Measurements from ENCODE around the gene TAGLN2. TPM values are rescaled to one million over a fixed set of nuclear protein-coding genes. Genes with fewer than 3 reads are reported as not detected.

The TAGLN2 gene
- total RNA-seq, 1 donor from 2014 or later = 265 TPM

DNA sequence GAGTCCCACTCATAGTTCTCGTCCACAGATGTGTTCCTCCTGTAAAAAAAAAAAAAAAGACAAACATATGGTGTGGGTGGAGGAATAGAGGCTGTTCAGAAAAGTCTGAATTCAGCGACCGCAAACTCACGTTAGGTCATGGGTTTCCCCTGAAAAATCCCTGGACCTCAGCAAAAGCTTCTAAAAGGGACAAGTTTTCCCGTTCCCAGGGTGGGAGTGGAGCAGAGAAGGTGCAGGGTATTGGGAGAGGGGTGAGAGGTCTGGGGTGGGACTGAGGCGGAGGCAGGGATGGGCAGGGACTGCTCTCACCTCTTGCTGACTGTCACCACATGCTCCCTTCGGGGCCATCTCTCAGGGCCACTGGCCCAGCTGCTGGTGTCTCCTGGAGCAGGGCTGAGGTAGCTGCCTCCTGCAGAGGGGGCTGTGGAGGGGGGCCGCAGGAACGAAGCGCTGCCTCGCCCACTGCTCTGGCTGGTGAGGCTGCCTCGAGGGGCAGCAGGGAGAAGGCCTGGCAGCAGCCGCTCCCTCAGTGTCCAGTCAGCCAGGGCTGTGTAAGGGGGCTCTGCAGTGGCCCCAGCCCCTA lies 2.6 kb upstream of the TAGLN2 start:
- Histone ChIP-seq H3K4me3 (ENCODE audit: low read depth, low read length) (no peak overlapping the region), H3K27me3 (ENCODE audit: control insufficient read depth, insufficient read depth, low read length) (no peaks in the 10 kb centered on the region), H3K36me3 (ENCODE audit: control insufficient read depth, insufficient read depth, low read length) (peaks cover 35% of the 10 kb centered on the region)
- TF ChIP-seq, protein P1, sequence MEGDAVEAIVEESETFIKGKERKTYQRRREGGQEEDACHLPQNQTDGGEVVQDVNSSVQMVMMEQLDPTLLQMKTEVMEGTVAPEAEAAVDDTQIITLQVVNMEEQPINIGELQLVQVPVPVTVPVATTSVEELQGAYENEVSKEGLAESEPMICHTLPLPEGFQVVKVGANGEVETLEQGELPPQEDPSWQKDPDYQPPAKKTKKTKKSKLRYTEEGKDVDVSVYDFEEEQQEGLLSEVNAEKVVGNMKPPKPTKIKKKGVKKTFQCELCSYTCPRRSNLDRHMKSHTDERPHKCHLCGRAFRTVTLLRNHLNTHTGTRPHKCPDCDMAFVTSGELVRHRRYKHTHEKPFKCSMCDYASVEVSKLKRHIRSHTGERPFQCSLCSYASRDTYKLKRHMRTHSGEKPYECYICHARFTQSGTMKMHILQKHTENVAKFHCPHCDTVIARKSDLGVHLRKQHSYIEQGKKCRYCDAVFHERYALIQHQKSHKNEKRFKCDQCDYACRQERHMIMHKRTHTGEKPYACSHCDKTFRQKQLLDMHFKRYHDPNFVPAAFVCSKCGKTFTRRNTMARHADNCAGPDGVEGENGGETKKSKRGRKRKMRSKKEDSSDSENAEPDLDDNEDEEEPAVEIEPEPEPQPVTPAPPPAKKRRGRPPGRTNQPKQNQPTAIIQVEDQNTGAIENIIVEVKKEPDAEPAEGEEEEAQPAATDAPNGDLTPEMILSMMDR (IDR thresholded peaks at IDR 0.05; ENCODE audit: insufficient read depth, low read length, severe bottlenecking) = no peak
- DNase-seq (ENCODE audit: low read depth) (no peak), FAIRE-seq (no peak)

DNA sequence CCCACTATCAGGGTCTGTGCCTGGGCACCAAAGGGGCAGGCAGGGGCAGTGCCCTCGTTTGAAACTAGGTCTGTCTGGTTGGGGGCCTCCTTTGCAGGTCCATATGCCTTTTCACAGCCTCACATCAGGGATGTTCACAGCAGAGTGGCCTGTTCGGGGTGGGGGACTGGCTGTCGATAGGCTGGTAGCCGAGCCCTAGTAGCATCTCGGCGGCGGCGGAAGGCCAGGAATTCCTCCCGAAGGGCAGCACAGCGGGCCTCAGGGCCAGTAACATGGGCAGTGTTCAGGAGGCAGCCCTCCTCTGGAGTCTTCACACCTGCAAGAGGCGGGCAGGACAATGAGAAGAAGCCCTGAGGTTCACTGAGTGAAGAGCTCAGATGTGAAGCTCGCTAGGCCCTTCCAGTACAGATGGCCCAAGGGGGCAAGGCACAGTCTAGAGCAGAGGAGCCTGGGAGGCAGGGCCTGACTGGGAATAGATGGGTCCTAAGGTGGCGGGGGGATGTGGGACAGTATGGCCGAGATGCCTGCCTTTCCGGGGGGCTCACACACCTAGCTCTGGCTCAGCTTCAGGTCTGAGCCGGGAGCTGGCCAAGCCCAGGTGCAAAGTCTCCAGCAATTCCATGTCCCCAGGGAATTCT lies 2.0 kb upstream of the TAGLN2 start:
- peaks cover 36% of the 10 kb centered on the region for H3K36me3 ChIP-seq (ENCODE audit: control insufficient read depth, insufficient read depth, low read length)
- H3K4me3 ChIP-seq (ENCODE audit: low read depth, low read length) = no peak overlapping the region
- TF ChIP-seq, protein P1 (IDR thresholded peaks at IDR 0.05; ENCODE audit: insufficient read depth, low read length, severe bottlenecking) = no peak
- DNase-seq (ENCODE audit: low read depth) = no peak
- no peaks in the 10 kb centered on the region for H3K27me3 ChIP-seq (ENCODE audit: control insufficient read depth, insufficient read depth, low read length)
- no peak for FAIRE-seq

DNA sequence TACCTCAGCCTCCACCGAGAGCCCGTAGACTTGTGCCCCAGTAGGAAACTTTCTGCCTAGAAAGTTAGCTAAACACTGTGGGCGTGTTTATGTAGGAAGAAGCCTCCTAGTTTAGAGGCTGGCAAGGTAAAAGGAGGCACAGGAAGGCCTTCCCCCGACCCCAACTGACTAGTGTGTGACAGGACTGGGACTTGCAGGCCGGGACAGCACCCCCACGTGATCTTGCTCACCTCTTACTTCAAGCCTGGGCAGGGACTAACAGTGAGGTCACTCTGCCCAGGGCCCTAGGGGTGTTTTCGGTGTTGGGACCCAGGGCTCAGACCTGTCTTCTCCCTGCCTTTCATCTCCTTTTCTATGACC lies 392 bp upstream of the TAGLN2 start:
- Histone ChIP-seq H3K4me3 (ENCODE audit: low read depth, low read length) (peak overlapping the region; percentile 97), H3K36me3 (ENCODE audit: control insufficient read depth, insufficient read depth, low read length) (peaks cover 31% of the 10 kb centered on the region), H3K27me3 (ENCODE audit: control insufficient read depth, insufficient read depth, low read length) (no peaks in the 10 kb centered on the region)
- DNase-seq (ENCODE audit: low read depth) (peak; percentile 94), FAIRE-seq (no peak)
- TF ChIP-seq, protein P1 (IDR thresholded peaks at IDR 0.05; ENCODE audit: insufficient read depth, low read length, severe bottlenecking) = no peak

DNA sequence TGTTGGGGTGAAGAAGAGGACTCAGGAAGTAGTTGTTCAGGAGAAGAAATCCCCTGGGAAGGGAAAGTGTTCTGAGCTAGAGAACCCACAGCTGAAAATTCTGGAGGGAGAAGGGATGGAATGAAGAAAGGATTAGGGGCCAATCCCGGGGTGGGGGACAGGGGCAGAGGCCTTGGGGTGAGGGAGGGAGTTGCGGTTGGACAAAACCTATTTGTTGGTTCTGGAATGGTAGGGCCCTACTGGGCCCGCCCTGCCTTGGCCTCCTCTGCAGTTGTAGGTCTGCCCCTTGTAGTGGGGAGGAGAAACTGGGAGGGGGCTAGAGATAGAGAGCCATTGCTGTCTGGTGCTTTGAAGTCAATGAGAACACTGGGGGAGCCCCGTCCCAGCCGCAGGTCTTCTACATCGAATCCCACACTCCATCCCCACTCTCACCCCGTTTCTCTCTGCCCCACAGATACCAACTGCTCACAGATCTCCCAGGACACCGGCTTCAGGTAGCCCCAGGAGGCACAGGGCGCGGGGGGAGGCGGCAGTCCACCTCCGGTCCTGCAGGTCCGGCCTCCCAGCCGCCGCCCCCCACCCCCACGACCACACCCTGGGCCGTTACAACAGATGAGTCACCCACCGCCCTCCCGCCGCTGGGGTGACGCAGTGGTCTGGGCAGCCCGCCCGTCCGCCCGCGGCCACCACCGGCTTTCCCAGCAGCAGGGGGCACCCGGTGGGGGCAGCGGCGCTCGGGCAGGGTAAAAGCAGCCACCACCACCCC lies 1.1 kb downstream of the TAGLN2 start:
- H3K27me3 ChIP-seq (ENCODE audit: control insufficient read depth, insufficient read depth, low read length) = no peaks in the 10 kb centered on the region
- FAIRE-seq (no peak), DNase-seq (ENCODE audit: low read depth) (peak; percentile 67)
- peak overlapping the region; percentile 97 for H3K4me3 ChIP-seq (ENCODE audit: low read depth, low read length)
- TF ChIP-seq, protein P1 (IDR thresholded peaks at IDR 0.05; ENCODE audit: insufficient read depth, low read length, severe bottlenecking) = no peak
- peaks cover 32% of the 10 kb centered on the region for H3K36me3 ChIP-seq (ENCODE audit: control insufficient read depth, insufficient read depth, low read length)

DNA sequence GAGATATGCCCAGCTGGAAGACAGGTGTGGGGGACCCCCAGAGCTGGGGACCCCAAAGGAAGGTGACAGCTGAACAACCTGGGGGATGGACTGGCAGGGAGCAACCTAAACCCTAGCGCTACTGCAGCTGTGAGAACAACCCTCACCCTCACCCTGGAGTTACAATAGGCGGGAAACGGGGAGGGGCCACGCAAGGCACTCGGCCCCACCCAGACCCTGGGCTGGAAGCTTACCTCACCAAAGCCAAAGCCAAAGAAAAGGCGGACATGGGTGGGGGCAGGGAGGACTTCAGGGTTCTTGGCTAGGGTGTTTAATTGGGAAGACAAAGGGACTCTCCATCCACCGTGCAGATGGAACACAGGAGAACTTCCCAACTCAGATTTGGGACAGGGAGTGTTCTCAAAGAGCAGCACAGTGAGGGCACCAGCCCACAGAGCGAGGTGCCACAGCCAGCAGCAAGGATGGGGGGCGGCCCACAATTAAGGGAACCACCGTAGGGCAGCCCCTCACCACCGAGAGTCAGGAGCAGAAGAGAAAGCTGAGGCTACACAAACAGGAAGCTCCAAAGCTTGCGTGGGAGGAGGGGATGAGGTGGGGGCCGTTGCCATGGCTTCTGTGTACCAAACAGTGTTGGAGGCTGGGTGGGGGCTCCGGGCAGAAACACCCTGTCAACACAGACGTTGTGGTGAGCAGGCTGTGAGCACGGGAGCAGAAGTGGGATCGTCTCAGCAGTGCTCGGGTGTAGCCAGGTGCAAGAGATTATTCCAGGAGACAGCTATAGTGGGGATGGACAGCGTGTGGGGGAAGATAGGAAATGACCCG lies 1.9 kb downstream of the TAGLN2 start:
- FAIRE-seq = no peak
- DNase-seq (ENCODE audit: low read depth) = peak; percentile 84
- Histone ChIP-seq H3K27me3 (ENCODE audit: control insufficient read depth, insufficient read depth, low read length) (no peaks in the 10 kb centered on the region), H3K4me3 (ENCODE audit: low read depth, low read length) (peak overlapping the region; percentile 97), H3K36me3 (ENCODE audit: control insufficient read depth, insufficient read depth, low read length) (peaks cover 33% of the 10 kb centered on the region)
- TF ChIP-seq, protein P1 (IDR thresholded peaks at IDR 0.05; ENCODE audit: insufficient read depth, low read length, severe bottlenecking) = no peak

Measured in bronchial epithelial cell (primary cell).